Mesenchymal stem cell (in vitro differentiated cells and primary cell): ENCODE data around the gene RPS15A.

Experiments used
- DNase-seq: peaks from one replicate; pipeline ENCODE4 v3.0.0-alpha.2; 2013
- H2AFZ ChIP-seq: one replicate; pipeline ENCODE4 v1.6.1; 2013; ENCODE audit warnings: low read depth, mild to moderate bottlenecking, control low read depth, inconsistent platforms, low read length, moderate library complexity
- H2AK5ac ChIP-seq: 2 replicates; pipeline ENCODE4 v1.6.1; 2013; ENCODE audit warnings: low read length, moderate library complexity, mild to moderate bottlenecking, inconsistent platforms; ENCODE audit not compliant: severe bottlenecking
- H2BK120ac ChIP-seq: one replicate; pipeline ENCODE4 v1.6.1; 2013; ENCODE audit warnings: low read depth, mild to moderate bottlenecking, inconsistent platforms, low read length, moderate library complexity
- H2BK12ac ChIP-seq, 2 experiments: one replicate each; pipeline ENCODE4 v1.6.1; 2013; ENCODE audit warnings: inconsistent platforms in 2 of 2, low read length in 2 of 2, mild to moderate bottlenecking in 2 of 2, moderate library complexity in 2 of 2, control low read depth in 1 of 2
- H2BK15ac ChIP-seq: one replicate; pipeline ENCODE4 v1.6.1; 2013; ENCODE audit warnings: mild to moderate bottlenecking, low read depth, inconsistent platforms; ENCODE audit not compliant: poor library complexity, severe bottlenecking
- H2BK5ac ChIP-seq: 2 replicates; pipeline ENCODE4 v1.6.1; 2013; ENCODE audit warnings: low read depth, mild to moderate bottlenecking, low read length, control low read depth, inconsistent platforms; ENCODE audit not compliant: poor library complexity, severe bottlenecking
- H3K14ac ChIP-seq, 2 experiments: one replicate each; pipeline ENCODE4 v1.6.1; 2013; ENCODE audit warnings: inconsistent platforms in 2 of 2, low read length in 2 of 2, control low read depth in 1 of 2, mild to moderate bottlenecking in 1 of 2, moderate library complexity in 1 of 2
- H3K18ac ChIP-seq, 2 experiments: one replicate each; pipeline ENCODE4 v1.6.1; 2013; ENCODE audit warnings: inconsistent platforms in 2 of 2, low read length in 2 of 2, control low read depth in 1 of 2, low read depth in 1 of 2, mild to moderate bottlenecking in 1 of 2
- H3K23ac ChIP-seq, 2 experiments: one replicate each; pipeline ENCODE4 v1.6.1; 2013; ENCODE audit warnings: inconsistent platforms in 2 of 2, low read length in 2 of 2, mild to moderate bottlenecking in 2 of 2, moderate library complexity in 2 of 2, control low read depth in 1 of 2
- H3K27ac ChIP-seq: 2 replicates; pipeline ENCODE4 v1.5.1; 2013; ENCODE audit warnings: mild to moderate bottlenecking, moderate library complexity, low read length, control low read depth, inconsistent platforms; ENCODE audit not compliant: poor library complexity, severe bottlenecking
- H3K27me3 ChIP-seq, 2 experiments: 2 replicates each; pipeline versions ENCODE4 v1.6.1 to v1.7.0; 2013; ENCODE audit warnings: low read length in 2 of 2, mild to moderate bottlenecking in 2 of 2, moderate library complexity in 2 of 2, control low read depth in 1 of 2, inconsistent platforms in 1 of 2; ENCODE audit not compliant: control insufficient read depth in 1 of 2, insufficient read depth in 1 of 2
- H3K36me3 ChIP-seq, 2 experiments: 2 replicates each; pipeline versions ENCODE4 v1.6.1 to v1.7.0; 2013; ENCODE audit warnings: low read length in 2 of 2, control low read depth in 1 of 2, inconsistent platforms in 1 of 2, low read depth in 1 of 2, mild to moderate bottlenecking in 1 of 2; ENCODE audit not compliant: insufficient read depth in 2 of 2, control insufficient read depth in 1 of 2
- H3K4ac ChIP-seq, 2 experiments: one replicate each; pipeline ENCODE4 v1.6.1; 2013; ENCODE audit warnings: inconsistent platforms in 2 of 2, low read length in 2 of 2, mild to moderate bottlenecking in 2 of 2, moderate library complexity in 2 of 2, control low read depth in 1 of 2, low read depth in 1 of 2
- H3K4me1 ChIP-seq: 2 replicates; pipeline ENCODE4 v1.6.1; 2013; ENCODE audit warnings: low read depth, low read length, control low read depth; ENCODE audit not compliant: control insufficient read depth, insufficient read depth
- H3K4me2 ChIP-seq: 2 replicates; pipeline ENCODE4 v1.6.1; 2013; ENCODE audit warnings: low read length, mild to moderate bottlenecking, inconsistent platforms; ENCODE audit not compliant: poor library complexity, severe bottlenecking
- H3K4me3 ChIP-seq, 2 experiments: 2 replicates each; pipeline versions ENCODE4 v1.5.1 to v1.7.0; 2013; ENCODE audit warnings: low read length in 2 of 2, mild to moderate bottlenecking in 2 of 2, control low read depth in 1 of 2, low read depth in 1 of 2; ENCODE audit not compliant: insufficient read depth in 1 of 2
- H3K79me1 ChIP-seq: replicated peaks from 2 replicates; pipeline ENCODE4 v1.6.1; 2013; ENCODE audit warnings: mild to moderate bottlenecking, control low read depth, low read length, inconsistent platforms; ENCODE audit not compliant: poor library complexity, severe bottlenecking
- H3K9ac ChIP-seq: 2 replicates; pipeline ENCODE4 v1.7.0; 2013; ENCODE audit warnings: mild to moderate bottlenecking, low read length, moderate library complexity
- H3K9me3 ChIP-seq: 2 replicates; pipeline ENCODE4 v1.7.0; 2013; ENCODE audit warnings: mild to moderate bottlenecking, low read length; ENCODE audit not compliant: control insufficient read depth
- H4K8ac ChIP-seq: one replicate; pipeline ENCODE4 v1.6.1; 2013; ENCODE audit warnings: inconsistent platforms, mild to moderate bottlenecking, low read length, moderate library complexity
- H4K91ac ChIP-seq: one replicate; pipeline ENCODE4 v1.6.1; 2013; ENCODE audit warnings: mild to moderate bottlenecking, low read length, inconsistent platforms
- WGBS: methylation state at CpG from one replicate; pipeline ENCODE4 v1.1.7; 2013; ENCODE audit warnings: mixed read lengths; 5-methylcytosine and 5-hydroxymethylcytosine counted together

Gene RPS15A

DNA sequence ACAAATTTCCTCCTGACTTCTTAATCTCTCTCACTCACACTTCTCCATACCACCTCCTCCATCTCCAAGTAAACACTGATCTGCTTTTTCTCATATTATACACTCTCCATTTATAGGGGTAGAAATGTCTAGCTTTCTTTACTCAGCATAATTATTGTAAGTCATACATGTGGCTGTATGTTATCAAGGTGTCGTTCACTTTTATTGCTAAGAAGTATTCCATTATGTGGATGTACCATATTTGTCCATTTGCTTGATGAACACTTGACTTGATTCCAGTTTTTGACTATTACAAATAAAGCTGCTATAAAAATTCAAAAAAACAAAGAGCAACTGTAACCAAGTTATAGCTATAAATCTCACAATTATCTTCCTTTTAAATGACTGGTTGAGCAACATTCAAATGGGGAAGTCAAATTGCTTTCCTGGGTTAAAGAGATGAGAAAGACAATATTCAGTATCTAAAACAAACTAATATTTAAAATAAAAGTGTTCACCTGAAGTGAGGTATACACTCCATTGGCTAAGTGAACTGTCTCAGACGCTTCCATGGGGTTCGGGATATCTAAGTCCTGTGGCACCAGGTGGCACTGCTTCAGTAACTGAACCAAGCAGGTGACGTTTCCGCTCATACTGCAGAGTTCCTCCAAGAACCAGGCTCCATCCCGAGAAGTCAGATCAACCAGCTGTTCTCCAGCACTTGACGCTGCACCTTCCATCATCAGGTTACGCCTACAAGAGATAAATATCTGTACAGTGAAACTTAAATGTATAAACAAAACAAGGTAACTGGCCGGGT, 43.8 kb upstream of the RPS15A start:
- H3K79me1 ChIP-seq = peaks cover 19% of the 10 kb centered on the region
- H2BK120ac ChIP-seq = no peak overlapping the region
- H3K4me2 ChIP-seq = no peak overlapping the region
- no peak overlapping the region for H2BK5ac ChIP-seq
- H3K9ac ChIP-seq = no peak overlapping the region
- H2BK15ac ChIP-seq = no peak overlapping the region
- no peak overlapping the region for H3K18ac ChIP-seq
- H3K9me3 ChIP-seq = no peaks in the 10 kb centered on the region
- H3K14ac ChIP-seq = no peak overlapping the region
- no peak overlapping the region for H3K27ac ChIP-seq
- DNase-seq = no peak
- no peaks in the 10 kb centered on the region for H3K4me1 ChIP-seq
- WGBS = 99% methylated on average over 8 of the region's 9 CpGs
- no peaks in the 10 kb centered on the region for H3K27me3 ChIP-seq
- no peak overlapping the region for H4K8ac ChIP-seq
- H2BK12ac ChIP-seq = no peak overlapping the region
- no peak overlapping the region for H4K91ac ChIP-seq
- H3K36me3 ChIP-seq = peaks cover 35 to 97% of the 10 kb centered on the region in 2 experiments
- H2AFZ ChIP-seq = no peak overlapping the region
- no peak overlapping the region for H3K4ac ChIP-seq
- no peak overlapping the region for H3K23ac ChIP-seq
- H3K4me3 ChIP-seq = no peak overlapping the region
- no peak overlapping the region for H2AK5ac ChIP-seq

DNA sequence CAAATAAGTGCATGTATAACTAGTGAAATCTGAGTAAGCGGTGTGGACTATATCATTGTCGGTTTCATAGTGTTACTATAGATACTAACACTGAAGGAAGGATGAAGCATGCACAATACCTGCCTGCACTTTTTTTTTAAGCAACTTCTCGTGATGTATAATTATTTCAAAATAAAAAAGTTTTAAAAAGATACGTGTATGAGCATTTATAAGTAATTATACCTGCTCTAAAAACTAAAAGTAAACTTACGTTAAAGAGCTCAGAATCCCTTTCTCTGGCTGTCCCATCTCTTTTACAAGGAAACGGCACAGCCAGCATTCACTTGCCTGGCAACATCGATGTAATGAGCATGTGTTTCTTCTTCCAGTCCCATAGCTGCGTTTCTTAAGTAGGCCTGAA, 42.5 kb upstream of the RPS15A start:
- H3K18ac ChIP-seq = no peak overlapping the region
- no peak overlapping the region for H3K14ac ChIP-seq
- no peaks in the 10 kb centered on the region for H3K9me3 ChIP-seq
- H2BK5ac ChIP-seq = no peak overlapping the region
- H3K79me1 ChIP-seq = peaks cover 19% of the 10 kb centered on the region
- H3K27ac ChIP-seq = no peak overlapping the region
- no peak overlapping the region for H2BK15ac ChIP-seq
- DNase-seq = no peak
- no peaks in the 10 kb centered on the region for H3K4me1 ChIP-seq
- H4K8ac ChIP-seq = no peak overlapping the region
- no peak overlapping the region for H2BK120ac ChIP-seq
- no peak overlapping the region for H3K23ac ChIP-seq
- no peak overlapping the region for H3K9ac ChIP-seq
- 99% methylated on average over 5 of the region's 8 CpGs for WGBS
- no peak overlapping the region for H2BK12ac ChIP-seq
- no peak overlapping the region for H3K4ac ChIP-seq
- H3K27me3 ChIP-seq = no peaks in the 10 kb centered on the region
- no peak overlapping the region for H3K4me3 ChIP-seq
- no peak overlapping the region for H4K91ac ChIP-seq
- no peak overlapping the region for H2AFZ ChIP-seq
- no peak overlapping the region for H2AK5ac ChIP-seq
- H3K36me3 ChIP-seq = peaks cover 38 to 97% of the 10 kb centered on the region in 2 experiments
- H3K4me2 ChIP-seq = no peak overlapping the region

DNA sequence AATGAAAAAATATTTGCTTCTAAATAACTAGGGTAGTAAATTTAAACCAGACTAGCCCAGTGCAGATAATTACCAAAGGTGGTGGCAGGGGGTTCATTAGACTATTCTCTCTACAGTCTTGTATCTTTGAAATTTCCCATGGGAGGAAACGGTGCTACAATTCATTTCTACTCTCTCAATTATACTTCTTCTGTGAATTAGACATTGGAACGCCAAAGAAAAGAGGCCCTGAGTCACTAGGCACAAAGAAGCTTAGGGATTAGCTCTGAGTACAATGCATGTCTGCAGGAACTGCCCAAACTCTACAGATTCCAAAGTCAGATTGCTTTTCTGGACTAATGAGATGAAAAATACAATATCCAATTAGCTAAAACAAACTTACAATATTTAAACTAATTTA, 41.9 kb upstream of the RPS15A start:
- H2AFZ ChIP-seq = no peak overlapping the region
- no peak overlapping the region for H4K8ac ChIP-seq
- no peaks in the 10 kb centered on the region for H3K27me3 ChIP-seq
- no peaks in the 10 kb centered on the region for H3K9me3 ChIP-seq
- H3K79me1 ChIP-seq = peaks cover 16% of the 10 kb centered on the region
- H2AK5ac ChIP-seq = no peak overlapping the region
- H3K18ac ChIP-seq = no peak overlapping the region
- no peak overlapping the region for H2BK5ac ChIP-seq
- no peak overlapping the region for H3K23ac ChIP-seq
- no peak overlapping the region for H3K4me3 ChIP-seq
- H2BK15ac ChIP-seq = no peak overlapping the region
- no peak overlapping the region for H3K4ac ChIP-seq
- H3K4me1 ChIP-seq = no peaks in the 10 kb centered on the region
- no peak overlapping the region for H3K4me2 ChIP-seq
- DNase-seq = no peak
- no peak overlapping the region for H2BK12ac ChIP-seq
- peaks cover 40 to 93% of the 10 kb centered on the region in 2 experiments for H3K36me3 ChIP-seq
- H2BK120ac ChIP-seq = no peak overlapping the region
- no peak overlapping the region for H3K27ac ChIP-seq
- H3K14ac ChIP-seq = no peak overlapping the region
- 90% methylated on average over 2 of the region's 2 CpGs for WGBS
- H4K91ac ChIP-seq = no peak overlapping the region
- H3K9ac ChIP-seq = no peak overlapping the region

DNA sequence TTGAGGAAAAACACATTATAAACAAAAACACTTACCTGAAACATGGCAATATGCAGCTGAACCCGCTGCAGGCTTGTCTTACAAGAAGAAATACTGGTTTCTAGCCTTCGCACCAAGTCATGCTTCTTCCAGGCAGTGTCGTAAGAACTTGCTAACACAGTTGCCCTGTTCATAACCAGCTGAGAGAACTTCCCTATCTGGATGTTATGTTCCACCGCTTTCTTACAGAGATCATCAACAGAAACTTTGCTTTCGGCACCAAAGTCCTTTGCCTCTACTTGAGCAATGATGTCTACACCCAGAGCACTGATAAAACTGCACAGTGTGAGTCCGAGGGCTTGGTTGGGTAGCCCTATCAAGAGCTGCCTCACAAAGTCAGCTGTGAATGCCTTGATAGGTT, 39.1 kb upstream of the RPS15A start:
- no peak for DNase-seq
- no peak overlapping the region for H3K4me2 ChIP-seq
- H2BK15ac ChIP-seq = no peak overlapping the region

More for the DNA sequence above, 39.1 kb upstream of the RPS15A start:
- H3K4ac ChIP-seq = no peak overlapping the region
- H2AK5ac ChIP-seq = no peak overlapping the region
- H3K4me3 ChIP-seq = no peak overlapping the region
- peaks cover 24 to 68% of the 10 kb centered on the region in 2 experiments for H3K36me3 ChIP-seq
- no peaks in the 10 kb centered on the region for H3K9me3 ChIP-seq
- no peak overlapping the region for H3K27ac ChIP-seq
- no peak overlapping the region for H3K18ac ChIP-seq
- H3K9ac ChIP-seq = no peak overlapping the region
- no peak overlapping the region for H4K8ac ChIP-seq
- 99% methylated on average over 6 of the region's 6 CpGs for WGBS
- no peak overlapping the region for H2BK12ac ChIP-seq
- no peaks in the 10 kb centered on the region for H3K27me3 ChIP-seq
- H3K14ac ChIP-seq = no peak overlapping the region
- no peak overlapping the region for H2AFZ ChIP-seq
- H2BK120ac ChIP-seq = no peak overlapping the region
- no peak overlapping the region for H4K91ac ChIP-seq
- no peak overlapping the region for H3K23ac ChIP-seq
- peaks cover 13% of the 10 kb centered on the region for H3K79me1 ChIP-seq
- H3K4me1 ChIP-seq = no peaks in the 10 kb centered on the region
- H2BK5ac ChIP-seq = no peak overlapping the region
